ENCODE measurements around the gene RGP1. TPM values are rescaled to one million over a fixed set of nuclear protein-coding genes. Genes with fewer than 3 reads are reported as not detected.

Gene RGP1
- total RNA-seq, 1 experiment from 2014 or later, result 26.6 TPM

DNA sequence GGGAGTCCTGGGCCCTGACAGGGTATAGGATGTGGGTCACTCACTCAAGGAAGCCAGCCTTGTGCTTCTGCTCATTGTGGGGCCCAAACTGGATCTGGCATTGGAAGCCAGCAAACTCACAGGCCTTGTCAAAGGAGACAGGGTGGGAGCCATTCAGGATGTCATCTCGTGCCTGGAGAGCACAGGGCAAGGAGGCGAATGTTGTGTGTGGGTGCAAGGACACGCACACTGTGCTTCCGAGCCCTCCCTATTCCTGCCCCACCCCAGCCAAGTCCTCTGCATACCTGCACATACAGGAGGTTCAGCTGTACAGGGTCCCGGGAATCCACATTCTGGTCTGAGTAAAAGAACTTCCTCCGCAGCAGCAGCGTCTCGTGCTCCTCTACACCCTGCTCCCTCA is 25.2 kb upstream of the RGP1 start:
- Mint-ChIP-seq H3K4me1 (ENCODE audit: low read depth, unreplicated experiment) (no peaks in the 10 kb centered on the region), H3K4me3 (ENCODE audit: low read depth, unreplicated experiment) (no peak overlapping the region), H3K36me3 (ENCODE audit: insufficient read depth, unreplicated experiment) (peaks cover 14% of the 10 kb centered on the region), H3K9me3 (ENCODE audit: low read depth, unreplicated experiment) (no peaks in the 10 kb centered on the region), H3K27me3 (ENCODE audit: unreplicated experiment) (no peaks in the 10 kb centered on the region), H3K27ac (ENCODE audit: unreplicated experiment) (no peak overlapping the region)
- DNase-seq, result no peak
- TF ChIP-seq, protein P1, sequence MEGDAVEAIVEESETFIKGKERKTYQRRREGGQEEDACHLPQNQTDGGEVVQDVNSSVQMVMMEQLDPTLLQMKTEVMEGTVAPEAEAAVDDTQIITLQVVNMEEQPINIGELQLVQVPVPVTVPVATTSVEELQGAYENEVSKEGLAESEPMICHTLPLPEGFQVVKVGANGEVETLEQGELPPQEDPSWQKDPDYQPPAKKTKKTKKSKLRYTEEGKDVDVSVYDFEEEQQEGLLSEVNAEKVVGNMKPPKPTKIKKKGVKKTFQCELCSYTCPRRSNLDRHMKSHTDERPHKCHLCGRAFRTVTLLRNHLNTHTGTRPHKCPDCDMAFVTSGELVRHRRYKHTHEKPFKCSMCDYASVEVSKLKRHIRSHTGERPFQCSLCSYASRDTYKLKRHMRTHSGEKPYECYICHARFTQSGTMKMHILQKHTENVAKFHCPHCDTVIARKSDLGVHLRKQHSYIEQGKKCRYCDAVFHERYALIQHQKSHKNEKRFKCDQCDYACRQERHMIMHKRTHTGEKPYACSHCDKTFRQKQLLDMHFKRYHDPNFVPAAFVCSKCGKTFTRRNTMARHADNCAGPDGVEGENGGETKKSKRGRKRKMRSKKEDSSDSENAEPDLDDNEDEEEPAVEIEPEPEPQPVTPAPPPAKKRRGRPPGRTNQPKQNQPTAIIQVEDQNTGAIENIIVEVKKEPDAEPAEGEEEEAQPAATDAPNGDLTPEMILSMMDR (IDR thresholded peaks at IDR 0.05; ENCODE audit: unreplicated experiment), result no peak
- CTCF ChIA-PET, result no interaction called here
- no TSS peak for BruUV-seq (replicated peaks)
- intact Hi-C loops (cut with micrococcal nuclease; ENCODE audit: unreplicated experiment), result no loop called here

DNA sequence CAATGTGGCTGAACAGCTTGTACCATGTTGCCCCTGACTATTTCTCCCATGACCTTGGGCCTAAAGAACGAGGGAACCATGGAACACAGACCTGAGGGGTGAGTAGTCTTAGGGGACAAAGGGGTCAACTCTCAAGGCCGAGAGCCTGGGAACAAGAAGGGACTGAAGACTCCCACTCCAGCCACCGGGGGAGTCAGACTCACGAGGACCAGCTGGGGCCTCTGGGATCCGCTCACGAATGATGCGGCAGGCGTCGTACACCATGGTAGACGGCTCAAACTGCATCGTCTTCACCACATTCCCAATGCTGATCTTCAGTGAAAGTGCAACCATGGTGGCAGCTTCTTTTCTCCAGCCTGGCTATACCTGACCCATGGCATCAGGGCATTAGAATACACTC is 23.7 kb upstream of the RGP1 start:
- TF ChIP-seq, protein P1 (IDR thresholded peaks at IDR 0.05; ENCODE audit: unreplicated experiment), result no peak
- H3K36me3 Mint-ChIP-seq (ENCODE audit: insufficient read depth, unreplicated experiment), result peaks cover 14% of the 10 kb centered on the region
- no peaks in the 10 kb centered on the region for H3K4me1 Mint-ChIP-seq (ENCODE audit: low read depth, unreplicated experiment)
- DNase-seq, result no peak
- BruUV-seq (replicated peaks), result no TSS peak
- intact Hi-C loops (cut with micrococcal nuclease; ENCODE audit: unreplicated experiment), result no loop called here
- CTCF ChIA-PET, result no interaction called here
- H3K27ac Mint-ChIP-seq (ENCODE audit: unreplicated experiment), result no peak overlapping the region
- H3K4me3 Mint-ChIP-seq (ENCODE audit: low read depth, unreplicated experiment), result no peak overlapping the region
- H3K9me3 Mint-ChIP-seq (ENCODE audit: low read depth, unreplicated experiment), result no peaks in the 10 kb centered on the region
- H3K27me3 Mint-ChIP-seq (ENCODE audit: unreplicated experiment), result no peaks in the 10 kb centered on the region

DNA sequence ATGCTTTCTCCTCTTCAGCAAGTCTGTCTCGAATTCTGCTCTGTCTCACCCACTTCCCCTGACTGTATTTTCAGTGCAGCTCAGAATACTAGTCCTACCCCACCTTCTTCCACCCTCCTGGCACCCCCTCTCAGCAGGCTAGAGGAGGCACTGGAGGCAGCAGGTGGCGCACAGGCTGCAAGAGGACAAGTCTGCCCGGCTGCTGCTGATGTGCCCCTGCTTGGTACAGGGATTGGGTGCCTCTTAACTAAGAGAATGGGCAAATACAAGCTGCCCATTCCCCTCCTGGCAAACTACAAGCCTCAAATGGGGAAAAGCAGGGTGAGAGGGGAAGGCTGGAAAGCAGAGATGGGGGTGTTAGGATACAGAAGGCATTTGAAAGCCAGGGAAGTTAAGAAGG is 22.2 kb upstream of the RGP1 start:
- H3K9me3 Mint-ChIP-seq (ENCODE audit: low read depth, unreplicated experiment), result no peaks in the 10 kb centered on the region
- TF ChIP-seq, protein P1 (IDR thresholded peaks at IDR 0.05; ENCODE audit: unreplicated experiment), result no peak
- H3K36me3 Mint-ChIP-seq (ENCODE audit: insufficient read depth, unreplicated experiment), result peaks cover 23% of the 10 kb centered on the region
- H3K4me3 Mint-ChIP-seq (ENCODE audit: low read depth, unreplicated experiment), result no peak overlapping the region
- CTCF ChIA-PET, result no interaction called here
- no peak for DNase-seq
- H3K27me3 Mint-ChIP-seq (ENCODE audit: unreplicated experiment), result no peaks in the 10 kb centered on the region
- BruUV-seq (replicated peaks), result no TSS peak
- no peak overlapping the region for H3K27ac Mint-ChIP-seq (ENCODE audit: unreplicated experiment)
- H3K4me1 Mint-ChIP-seq (ENCODE audit: low read depth, unreplicated experiment), result no peaks in the 10 kb centered on the region
- intact Hi-C loops (cut with micrococcal nuclease; ENCODE audit: unreplicated experiment), result no loop called here

DNA sequence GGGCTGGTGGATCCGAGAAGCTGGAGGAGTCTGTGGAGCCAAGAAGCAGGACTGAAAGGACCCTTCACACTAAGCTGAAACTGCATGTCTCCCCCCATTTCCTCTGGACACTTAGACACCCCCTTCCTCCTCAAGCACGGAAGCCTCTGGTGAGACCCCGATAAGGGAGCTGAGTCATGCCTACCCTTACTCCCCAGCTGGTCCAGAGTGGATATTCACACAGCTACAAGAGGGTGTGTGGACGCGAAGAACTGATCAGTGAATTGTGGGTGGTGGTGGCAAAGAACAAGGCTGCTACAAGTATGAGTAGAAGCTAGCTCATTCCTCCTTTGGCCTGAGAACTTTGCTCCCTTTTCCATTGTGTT is 21.4 kb upstream of the RGP1 start:
- TF ChIP-seq, protein P1 (IDR thresholded peaks at IDR 0.05; ENCODE audit: unreplicated experiment), result no peak
- no peak for DNase-seq
- peaks cover 30% of the 10 kb centered on the region for H3K36me3 Mint-ChIP-seq (ENCODE audit: insufficient read depth, unreplicated experiment)
- no peaks in the 10 kb centered on the region for H3K9me3 Mint-ChIP-seq (ENCODE audit: low read depth, unreplicated experiment)
- H3K4me3 Mint-ChIP-seq (ENCODE audit: low read depth, unreplicated experiment), result no peak overlapping the region
- H3K4me1 Mint-ChIP-seq (ENCODE audit: low read depth, unreplicated experiment), result no peaks in the 10 kb centered on the region
- BruUV-seq (replicated peaks), result no TSS peak
- H3K27me3 Mint-ChIP-seq (ENCODE audit: unreplicated experiment), result no peaks in the 10 kb centered on the region
- intact Hi-C loops (cut with micrococcal nuclease; ENCODE audit: unreplicated experiment), result no loop called here
- CTCF ChIA-PET, result interaction anchor here (1.0 kb wide), 1 partner anchor 31 kb away, joined by 3 read pairs; no protein-coding TSS in a partner anchor
- no peak overlapping the region for H3K27ac Mint-ChIP-seq (ENCODE audit: unreplicated experiment)

Data from Calu3 (cell line).